GM21381 (cell line): ENCODE results near the gene PRPF40B.
"Not testable (repeated sequence)": the region's sequence is repeated elsewhere in the genome, so short reads cannot be mapped to it uniquely, and the experiment has no call there.

ENCODE experiments used
- ATAC-seq: cut with Tn5 transposase; IDR thresholded peaks from one replicate; pipeline ENCODE4 v1.9.1; 2021; ENCODE audit warnings: mild to moderate bottlenecking, moderate library complexity; ENCODE audit not compliant: unreplicated experiment

Gene PRPF40B

DNA sequence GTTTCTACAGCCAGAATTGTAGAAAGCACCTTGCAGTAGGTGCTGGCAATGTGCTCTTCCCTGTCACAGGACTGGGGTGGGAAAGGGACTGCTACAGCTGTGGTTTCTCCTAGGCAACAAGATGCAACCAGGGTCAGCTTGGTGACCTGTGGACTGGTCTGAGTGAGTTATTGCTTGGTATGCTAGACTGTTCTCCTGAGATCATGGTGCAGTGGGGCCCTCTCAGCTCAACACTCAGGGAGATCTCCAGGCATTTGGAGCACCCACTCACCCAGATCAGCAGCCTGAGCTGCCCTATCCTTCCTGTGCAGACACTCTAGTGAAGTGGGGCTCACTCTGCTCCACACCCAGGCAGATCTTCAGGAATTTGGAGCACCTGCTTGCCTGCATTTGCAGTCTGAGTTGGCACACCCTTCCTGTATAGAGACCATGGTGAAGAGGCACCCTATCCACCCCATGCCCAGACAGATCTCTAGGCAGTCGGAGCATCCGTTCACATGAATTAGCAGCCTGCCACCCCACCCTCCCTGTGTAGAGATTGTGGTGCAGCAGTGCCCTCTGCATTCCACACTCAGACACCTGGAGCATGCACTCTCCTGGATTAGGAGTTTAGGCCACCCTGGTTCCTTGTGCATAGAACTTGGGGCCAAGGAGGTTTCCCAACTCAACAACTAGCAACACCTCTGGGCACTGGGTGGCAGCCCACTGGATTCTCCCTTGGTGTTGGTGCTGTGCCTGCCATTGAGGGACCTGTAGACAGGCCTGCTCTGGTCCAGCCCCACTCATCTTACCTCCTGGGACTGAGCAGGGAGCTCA lies 14.1 kb upstream of the PRPF40B start:
- no peak for ATAC-seq

DNA sequence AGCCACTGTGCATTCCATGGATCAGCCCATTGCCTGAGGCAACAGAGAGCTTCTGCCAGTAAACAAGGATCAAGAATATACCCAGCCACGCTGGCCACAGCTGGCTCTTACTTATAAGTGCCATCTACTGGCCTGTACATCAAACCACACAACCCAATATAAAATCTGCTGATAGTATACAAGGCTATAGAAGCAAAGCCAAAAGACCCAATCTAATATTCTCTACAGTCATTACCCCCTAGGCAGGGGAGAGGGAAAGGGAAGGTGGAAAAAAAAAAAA lies 13.5 kb upstream of the PRPF40B start:
- ATAC-seq, result no peak

DNA sequence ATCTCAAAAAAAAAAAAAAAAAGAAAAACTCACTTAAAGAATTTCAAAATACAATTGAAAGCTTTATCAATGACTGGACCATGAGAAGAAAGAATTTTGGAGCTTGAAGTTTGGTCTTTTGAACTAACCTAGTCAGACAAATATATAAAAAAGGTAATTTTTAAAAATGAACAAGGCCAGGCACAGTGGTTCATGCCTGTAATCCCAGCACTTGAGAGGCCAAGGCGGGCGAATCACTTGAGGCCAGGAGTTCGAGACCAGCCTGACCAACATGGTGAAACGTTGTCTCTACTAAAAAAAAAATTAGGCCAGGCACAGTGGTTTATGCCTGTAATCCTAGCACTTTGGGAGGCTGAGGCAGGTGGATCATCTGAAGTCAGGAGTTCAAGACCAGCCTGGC lies 12.6 kb upstream of the PRPF40B start:
- not testable (repeated sequence) for ATAC-seq

DNA sequence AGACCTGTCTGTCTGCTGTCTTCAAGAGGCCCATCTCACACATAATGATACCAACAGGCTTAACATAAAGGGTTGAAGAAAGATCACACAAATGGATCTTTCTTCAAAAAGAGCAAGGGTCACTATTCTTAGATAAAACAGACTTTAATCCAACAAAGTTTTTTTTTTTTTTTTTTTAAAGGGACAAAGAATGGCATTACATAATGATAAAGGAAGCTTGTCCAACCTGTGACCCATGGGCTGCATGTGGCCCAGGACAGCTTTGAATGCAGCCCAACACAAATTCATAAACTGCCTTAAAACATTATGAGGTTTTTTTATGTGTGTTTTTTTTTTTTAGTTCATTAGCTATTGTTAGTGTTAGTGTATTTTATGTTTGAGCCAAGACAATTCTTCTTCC lies 11.2 kb upstream of the PRPF40B start:
- ATAC-seq, result no peak

DNA sequence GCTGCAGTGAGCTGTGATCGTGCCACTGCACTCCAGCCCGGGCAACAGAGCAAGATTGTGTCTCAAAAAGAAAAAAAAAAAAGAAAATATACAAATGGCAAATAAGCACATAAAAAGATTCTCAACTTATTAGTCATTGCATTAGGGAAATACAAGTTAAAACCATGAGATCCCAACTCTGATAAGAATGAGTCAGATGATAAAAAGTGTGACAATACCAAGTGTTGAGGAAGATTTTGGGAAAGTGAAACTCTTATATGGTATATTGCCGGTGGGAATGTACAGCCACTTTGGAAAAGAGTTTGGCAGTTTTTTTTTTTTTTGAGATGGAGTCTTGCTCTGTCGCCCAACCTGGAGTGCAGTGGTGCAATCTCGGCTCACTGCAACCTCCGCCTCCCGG lies 7.6 kb upstream of the PRPF40B start:
- no peak for ATAC-seq

DNA sequence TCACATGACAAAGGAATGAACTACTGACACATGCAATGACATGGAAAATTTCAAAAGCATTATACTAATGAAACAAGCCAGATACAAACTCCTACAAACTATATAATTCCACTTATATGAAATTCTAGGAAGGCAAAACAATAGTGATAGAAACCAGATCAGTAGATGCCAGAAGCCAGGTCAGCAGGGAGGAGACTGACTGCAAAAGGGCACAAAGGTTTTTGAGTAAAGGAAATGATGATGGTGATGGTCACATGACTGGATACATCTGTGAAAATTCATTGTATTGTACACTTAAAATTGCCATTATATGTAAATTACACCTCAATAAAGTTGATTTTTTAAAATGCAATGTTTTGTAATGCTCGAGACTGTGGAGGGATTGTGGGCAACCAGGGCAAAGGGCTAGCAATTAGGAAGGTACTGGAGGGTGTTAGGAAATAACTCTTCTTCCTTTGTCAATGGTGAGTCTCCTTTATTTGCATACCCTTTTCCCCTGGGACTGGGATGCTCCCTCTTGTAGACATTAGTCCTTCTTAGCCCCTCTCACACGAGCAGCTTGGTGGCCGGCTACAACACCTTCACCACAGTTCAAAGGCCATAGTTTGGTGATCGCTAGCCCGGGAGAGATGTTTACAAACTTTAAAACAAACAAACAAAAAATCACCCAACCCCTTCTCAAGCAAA lies 6.7 kb upstream of the PRPF40B start:
- no peak for ATAC-seq

DNA sequence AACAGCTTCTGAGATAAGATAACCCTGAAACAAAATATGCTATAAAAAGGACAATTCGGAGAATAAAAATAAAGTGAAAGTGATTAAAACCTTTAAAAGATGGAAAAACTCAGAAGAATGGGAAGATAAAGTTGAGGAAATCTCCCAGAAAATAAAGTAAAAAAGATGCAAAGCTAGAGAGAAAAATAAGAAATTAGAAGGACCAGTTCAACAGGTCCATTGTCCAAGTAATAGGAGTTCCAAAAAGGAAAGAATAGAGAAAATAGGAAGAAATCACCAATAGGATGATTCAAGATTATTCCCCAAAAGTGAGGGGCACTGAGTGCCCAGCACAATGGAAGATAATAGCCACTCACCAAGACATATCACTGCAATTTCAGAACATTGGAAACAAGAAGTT lies 4.8 kb upstream of the PRPF40B start:
- no peak for ATAC-seq

DNA sequence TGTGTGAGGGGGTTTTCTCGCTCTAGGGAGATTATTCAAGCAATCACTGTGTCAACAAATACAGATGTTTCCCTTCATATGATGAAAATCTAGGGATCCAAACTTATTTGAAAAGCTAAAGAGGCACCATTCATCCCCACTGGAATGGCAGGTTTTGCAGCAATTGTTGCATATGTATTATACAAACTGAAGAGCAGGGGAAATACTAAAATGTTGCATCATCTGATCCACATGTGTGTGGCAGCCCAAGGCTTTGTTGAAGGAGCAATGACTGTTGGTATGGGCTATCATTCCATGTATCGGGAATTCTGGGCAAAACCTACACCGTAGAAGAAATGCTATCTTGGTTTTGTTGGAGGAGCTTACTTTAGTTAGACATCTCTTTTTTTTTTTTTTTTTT lies 4.1 kb upstream of the PRPF40B start:
- no peak for ATAC-seq

DNA sequence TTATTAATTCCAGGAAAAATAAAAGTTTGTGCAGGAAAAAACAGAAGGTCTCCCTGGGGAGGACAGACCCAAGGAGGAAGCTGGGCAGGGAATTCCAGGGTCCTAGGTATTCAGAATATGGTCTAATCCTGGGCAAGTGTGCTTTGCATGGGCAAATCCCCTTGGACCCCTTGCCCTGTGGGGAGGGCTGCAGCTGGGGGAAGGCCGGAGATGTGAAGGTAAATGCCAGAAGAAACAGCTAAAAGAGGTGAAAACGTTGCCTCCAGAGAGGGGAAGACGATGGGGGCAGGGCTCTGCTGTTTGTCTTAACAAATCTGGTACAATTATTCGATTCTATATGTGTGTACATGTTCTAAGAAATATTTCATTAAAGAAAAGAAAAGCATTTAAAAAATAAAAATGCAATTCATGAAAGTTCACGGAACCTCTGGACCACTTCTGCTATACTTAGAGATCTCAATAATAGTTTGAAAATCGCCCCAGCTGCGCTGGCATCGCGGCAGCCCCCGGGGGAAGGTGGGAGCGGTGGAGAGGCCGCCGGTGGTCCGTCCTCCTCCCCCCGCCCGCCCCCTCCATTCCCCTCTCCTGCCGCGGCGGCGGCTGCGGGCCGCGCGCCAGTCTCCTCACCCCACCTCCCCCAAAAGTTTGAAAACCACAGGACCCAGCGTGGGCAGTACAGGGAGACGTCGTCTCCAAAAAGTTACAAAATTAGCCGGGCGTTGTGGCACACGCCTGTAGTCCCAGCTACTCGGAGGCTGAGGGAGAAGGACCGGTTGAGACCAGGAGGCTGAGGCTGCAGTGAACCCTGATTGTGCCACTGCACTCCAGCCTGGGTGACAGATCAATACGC lies 1.5 kb upstream of the PRPF40B start:
- peak; percentile 1 for ATAC-seq

DNA sequence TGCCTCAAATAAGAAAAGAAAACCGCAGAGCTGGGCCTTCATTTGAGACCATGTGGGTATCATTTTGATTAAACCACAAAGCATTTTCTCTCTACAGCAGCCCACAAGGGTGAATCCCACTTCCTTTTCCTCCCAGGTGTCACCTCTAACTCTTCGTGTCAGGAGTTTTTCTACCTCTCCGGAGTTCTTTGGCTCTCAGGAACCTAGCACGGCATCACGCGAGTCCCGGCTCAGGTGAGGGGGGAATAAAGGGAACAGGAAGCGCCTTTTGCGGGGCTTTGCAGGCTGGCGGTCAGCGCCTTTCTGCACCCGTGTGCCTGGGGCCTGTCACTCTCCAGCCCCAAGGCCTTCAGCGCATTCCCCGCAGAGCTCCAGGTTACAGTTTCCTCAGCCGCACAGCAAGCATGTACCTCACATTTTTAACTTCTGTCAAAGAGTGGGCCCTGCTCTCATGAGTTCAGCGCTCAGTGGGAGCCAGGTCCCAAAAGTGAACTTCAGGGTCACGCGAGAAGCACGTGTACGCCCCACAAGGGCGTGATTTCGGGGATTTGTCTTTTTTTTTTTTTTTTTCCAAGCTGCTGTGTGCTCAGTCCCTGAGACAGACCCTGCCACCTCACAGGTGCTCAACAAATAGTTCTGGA lies 740 bp upstream of the PRPF40B start:
- ATAC-seq, result peak; percentile 29

DNA sequence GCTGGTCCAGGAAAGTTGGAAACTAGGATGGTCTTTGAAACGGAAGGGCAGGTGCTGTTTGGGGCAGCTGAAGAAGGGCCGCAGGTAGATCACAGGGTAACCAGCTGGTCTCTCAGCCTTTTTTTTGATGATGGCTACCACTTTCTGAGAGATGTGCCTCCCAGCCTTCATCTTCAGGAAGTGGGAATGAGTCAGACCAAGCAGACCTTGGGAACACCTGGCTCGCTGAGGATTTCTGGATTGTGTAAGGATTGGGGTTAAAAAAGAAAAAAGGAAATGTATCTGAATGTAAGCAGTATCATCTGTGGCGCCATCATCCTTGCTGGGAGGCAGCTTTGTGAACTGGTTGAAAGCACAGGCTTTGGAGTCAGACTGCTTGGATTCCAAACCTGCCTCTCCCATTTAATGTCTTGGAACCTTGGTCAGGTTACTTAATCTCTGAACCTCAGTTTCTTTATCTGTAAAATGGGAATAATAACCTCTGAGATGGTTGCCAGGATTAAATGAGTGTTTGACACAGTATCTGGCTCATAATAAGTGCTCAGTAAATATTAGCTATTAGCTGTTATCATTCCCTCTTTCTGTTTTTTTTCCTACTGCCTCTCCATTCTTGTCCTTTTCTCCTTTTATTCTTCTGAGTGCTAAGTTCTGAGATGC lies 1.7 kb downstream of the PRPF40B start:
- ATAC-seq, result no peak

DNA sequence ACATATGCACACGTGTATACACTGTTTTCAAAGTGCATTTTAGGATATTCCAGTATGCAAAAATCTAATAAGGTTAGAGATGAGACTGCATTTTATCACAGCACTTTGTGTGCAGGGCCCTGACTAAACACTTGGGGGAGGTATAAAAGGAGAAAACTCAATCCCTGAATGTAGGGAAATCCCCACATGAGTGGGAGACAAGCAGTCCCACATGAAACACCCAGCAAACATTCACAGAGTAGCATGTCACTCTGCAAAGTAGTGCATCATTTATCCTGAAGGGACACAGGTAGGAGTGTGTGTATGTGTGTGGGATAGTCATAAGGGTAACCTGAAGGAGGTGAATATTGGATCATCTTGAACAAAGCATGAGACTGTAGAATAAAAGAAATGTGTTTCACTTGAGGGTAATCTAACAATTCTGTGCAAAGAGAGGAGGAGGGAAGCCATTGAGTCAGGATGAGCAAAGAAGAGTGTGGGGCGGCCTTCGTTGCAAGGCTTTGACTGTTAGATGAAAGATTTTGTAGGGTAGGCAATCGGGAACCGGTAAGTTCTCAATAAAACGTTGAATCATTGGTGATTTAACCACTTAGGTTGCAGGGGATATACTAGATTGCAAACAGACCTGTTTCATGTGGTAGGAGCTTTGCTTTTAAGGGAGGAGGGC lies 2.9 kb downstream of the PRPF40B start:
- ATAC-seq, result no peak

DNA sequence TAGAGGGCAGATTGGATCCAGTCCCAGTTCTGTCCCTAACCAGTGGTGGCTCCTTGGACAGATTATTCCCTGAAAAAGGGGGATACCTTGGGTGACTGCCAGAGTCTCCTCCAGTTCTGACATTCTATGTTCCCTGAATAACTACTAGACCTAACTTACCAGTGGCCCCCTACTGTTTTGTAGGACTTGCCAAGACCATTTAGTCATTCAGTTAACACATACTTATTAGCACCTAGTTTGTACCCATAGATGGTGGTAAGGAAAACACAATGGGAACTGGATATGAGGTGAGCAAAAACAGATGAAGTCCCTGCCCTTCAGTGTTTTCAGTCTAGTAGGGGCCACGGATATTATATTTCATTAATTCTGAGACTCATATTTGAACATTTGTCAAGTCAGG lies 3.5 kb downstream of the PRPF40B start:
- ATAC-seq, result no peak

DNA sequence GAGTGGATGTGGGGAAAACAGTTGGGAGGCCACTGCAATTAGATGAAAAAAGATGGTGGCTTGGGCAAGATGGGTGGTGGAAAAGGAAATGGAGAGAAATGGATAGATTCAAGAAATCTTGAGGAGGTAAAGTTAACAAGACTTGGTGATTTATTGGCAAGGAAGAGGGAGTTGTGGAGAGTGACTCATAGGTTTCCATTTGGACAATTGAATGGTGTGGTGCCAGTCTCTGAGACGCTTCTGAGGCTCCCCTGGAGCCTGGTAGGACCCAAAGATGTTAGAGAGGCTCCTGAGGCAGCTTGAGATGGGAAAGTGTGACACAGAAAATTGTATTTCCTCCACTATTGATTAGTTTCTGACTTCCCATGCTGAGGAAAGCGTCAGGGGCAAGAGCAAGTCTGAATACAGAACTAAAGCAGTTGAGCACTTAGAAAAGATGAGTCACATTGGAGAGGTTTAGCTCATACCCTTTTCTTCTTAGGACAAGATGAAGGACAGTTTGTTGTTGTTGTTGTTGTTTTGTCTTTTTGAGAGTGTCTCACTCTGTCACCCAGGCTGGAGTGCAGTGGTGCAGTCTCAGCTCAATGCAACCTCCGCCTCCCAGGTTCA lies 4.5 kb downstream of the PRPF40B start:
- ATAC-seq, result no peak

DNA sequence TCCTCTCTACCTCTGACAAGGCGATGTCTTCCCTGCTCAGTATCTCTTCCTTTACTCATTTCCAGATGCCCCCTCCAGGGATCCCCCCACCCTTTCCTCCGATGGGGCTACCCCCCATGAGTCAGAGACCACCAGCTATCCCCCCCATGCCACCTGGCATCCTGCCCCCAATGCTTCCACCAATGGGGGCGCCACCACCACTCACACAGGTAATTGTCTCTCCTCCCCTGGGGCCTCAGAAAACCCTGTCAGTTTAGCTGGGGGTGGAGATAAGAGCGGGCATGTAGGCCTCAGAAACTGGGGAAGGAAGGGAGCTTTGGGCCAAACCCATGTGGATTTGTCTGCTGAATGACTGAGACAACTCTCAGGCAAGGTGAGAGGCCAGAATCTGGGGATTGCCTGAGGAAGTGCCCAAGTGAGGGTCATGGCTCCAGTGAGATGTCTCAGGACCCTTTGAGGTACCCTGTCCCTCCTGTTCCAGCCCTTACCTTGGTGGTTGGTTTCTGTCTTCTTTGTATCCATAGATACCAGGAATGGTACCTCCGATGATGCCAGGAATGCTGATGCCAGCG lies 8.1 kb downstream of the PRPF40B start:
- ATAC-seq, result no peak

DNA sequence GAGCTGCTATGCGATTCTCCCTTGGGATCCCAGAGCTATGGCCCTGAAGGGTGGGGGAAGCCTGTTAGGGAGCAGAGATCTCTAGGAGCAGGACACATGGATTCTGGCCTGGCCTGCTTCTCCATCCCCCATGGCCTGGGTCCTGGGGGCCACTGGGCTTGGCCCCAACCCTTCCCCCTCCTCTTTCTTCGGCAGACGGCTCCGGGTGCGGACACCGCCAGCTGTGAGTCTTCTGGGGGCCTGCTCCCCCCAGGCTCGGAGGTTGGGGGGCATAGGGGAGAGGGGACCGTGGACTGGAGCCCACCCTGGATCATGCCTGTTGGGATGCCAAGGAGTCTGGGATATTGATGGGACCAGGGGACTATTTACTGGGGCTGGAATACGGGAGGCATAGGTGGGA lies 9.0 kb downstream of the PRPF40B start:
- no peak for ATAC-seq

DNA sequence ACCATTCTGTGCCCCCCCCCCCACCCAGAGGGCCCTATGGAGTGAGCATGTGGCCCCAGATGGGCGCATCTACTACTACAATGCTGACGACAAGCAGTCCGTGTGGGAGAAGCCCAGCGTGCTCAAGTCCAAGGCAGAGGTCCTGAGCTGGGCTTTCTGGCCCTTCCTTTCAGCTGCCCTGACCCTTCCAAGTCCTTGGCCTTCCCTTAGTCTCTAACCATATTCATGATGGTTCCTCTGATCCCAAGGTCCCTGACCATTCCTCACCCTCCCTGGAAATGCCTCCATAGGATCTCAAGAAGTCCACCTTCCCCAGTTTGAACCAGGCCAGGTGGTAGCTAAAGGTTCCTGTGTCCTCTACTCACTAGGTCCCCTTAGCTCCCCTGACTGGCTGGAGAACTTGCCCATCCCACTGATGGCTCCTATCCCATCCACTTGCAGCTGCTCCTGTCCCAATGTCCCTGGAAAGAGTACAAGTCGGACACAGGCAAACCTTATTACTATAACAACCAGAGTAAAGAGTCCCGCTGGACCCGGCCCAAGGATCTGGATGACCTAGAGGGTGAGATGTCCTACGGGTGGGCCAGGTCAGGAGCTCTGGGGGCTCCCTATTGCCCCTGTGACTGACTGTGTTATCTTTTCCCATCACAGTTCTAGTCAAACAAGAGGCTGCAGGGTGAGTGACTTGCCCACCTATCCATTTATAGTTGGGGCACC lies 9.8 kb downstream of the PRPF40B start:
- ATAC-seq, result no peak

DNA sequence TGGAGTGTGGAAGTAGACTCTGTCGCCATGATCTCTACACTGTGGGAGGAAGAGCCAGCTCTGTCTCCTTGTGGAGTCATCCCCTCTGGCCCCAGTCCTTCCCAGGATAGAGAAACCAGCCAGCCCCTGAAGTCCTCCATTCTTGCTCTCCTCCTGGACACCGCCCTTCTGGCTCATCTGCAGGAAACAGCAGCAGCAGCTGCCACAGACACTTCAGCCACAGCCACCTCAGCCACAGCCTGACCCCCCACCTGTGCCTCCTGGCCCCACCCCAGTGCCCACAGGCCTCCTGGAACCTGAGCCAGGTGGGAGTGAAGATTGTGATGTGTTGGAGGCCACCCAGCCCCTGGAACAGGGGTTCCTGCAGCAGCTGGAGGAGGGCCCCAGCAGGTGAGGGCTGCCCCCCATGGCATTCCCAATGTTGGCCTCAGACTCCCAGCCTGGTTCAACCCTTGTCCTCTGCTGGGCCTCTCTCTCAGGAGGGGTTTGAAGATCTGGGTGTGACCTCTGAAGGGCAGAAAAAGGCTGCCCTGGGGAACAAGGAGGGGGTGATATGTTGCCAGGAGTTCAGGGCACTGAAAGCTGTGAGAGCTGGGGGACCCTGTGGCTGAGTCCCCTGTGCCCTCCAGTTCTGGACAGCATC lies 10.5 kb downstream of the PRPF40B start:
- ATAC-seq, result no peak
